ENCODE measurements around the gene MT1E. TPM values are rescaled to one million over a fixed set of nuclear protein-coding genes. Genes with fewer than 3 reads are reported as not detected.
"Not testable (repeated sequence)": the region's sequence is repeated elsewhere in the genome, so short reads cannot be mapped to it uniquely, and the experiment has no call there.

The MT1E gene
- total RNA-seq, result 100 to 1,000 TPM; 100 to 154 TPM

DNA sequence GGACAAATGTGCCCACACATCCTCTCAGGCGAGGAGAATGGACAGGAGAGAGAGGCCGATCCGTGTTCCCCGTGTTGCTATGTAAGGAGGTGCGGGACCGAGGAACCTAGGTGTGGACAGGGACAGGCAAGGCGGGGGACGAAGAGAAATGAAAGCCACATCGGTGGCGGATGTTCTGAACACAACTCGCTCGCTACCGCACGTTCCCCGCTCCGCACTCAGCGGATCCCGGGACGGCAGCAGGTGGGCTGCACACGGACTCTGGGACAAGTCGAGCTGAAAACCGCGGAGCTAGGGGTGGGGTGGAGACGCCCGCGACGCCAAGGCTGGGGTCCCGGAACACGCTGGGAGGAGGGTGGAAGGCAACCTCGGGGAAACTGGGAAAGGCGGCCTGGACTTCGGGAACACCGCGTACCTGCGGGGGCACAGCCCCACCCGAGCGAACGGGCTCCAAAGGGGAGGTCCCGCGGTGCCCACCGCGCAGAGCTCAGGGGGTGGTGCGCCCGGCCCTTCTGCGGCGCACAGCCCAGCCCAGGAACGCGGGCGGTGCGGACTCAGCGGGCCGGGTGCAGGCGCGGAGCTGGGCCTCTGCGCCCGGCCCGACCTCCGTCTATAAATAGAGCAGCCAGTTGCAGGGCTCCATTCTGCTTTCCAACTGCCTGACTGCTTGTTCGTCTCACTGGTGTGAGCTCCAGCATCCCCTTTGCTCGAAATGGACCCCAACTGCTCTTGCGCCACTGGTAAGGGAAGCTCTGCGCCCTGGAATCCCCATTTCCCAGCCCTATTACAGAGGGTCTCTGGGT, at the start of gene MT1E:
TSS of gene MT1E (plus strand) at position 642 of the 803 bp plus-strand sequence. CDS start at position 713, 71 bp downstream.
- POLR2A ChIA-PET, result interaction anchor here (0.7 to 1.3 kb wide), 3 partner anchors 15 to 51 kb away, joined by 3 to 5 read pairs (median 3); partner anchors contain the start of gene MT2A
- peak; percentile 76 for DNase-seq
- Mint-ChIP-seq H3K27me3 (peaks cover 21% of the 10 kb centered on the region), H3K4me3 (peak within 1 kb of the TSS; percentile 90), H3K9me3 (no peaks in the 10 kb centered on the region), H3K27ac (peak within 1 kb of the TSS; percentile 94), H3K4me1 (peaks cover 26% of the 10 kb centered on the region), H3K36me3 (ENCODE audit: low read depth) (no peaks in the 10 kb centered on the region)
- CTCF ChIA-PET, result interaction anchor here (0.8 to 3.3 kb wide), 6 partner anchors 11 to 79 kb away, joined by 3 to 11 read pairs (median 3); no protein-coding TSS in a partner anchor

- no peaks in the 10 kb centered on the region for H3K36me3 Mint-ChIP-seq (ENCODE audit: low read depth)
- H3K4me3 Mint-ChIP-seq, result no peak overlapping the region
- peaks cover 5% of the 10 kb centered on the region for H3K9me3 Mint-ChIP-seq
- POLR2A ChIA-PET, result no interaction called here
- peaks cover 13% of the 10 kb centered on the region for H3K27me3 Mint-ChIP-seq
- peaks cover 9% of the 10 kb centered on the region for H3K4me1 Mint-ChIP-seq
- DNase-seq, result peak; percentile 91
- H3K27ac Mint-ChIP-seq, result peak overlapping the region; percentile 78
- CTCF ChIA-PET, result interaction anchor here (0.6 to 4.1 kb wide), 24 partner anchors 10 to 240 kb away, joined by 3 to 41 read pairs (median 4); partner anchors contain the start of genes MT1G, MT2A and MT4
These were observed 48.8 kb upstream of the MT1E start for GRCh38 chr16:56576585-56577299.

DNA sequence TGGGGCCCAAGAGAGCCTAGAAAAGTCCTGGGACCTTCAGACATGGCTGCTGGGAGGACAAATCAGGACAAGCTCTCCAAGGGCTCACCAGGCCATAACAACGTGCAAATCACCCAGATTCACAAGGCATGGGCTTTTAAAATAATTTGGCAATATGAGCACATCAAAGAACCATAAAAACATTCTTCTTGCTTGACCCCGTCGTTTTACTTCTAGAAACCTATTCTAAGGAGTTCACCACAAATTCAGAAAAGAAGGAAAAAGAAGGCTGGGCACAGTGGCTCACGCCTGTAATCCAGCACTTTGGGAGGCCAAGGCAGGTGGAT, 48.3 kb upstream of the MT1E start:
- POLR2A ChIA-PET, result no interaction called here
- H3K27me3 Mint-ChIP-seq, result peaks cover 14% of the 10 kb centered on the region
- no peak overlapping the region for H3K4me3 Mint-ChIP-seq
- peak overlapping the region; percentile 78 for H3K27ac Mint-ChIP-seq
- H3K4me1 Mint-ChIP-seq, result peaks cover 9% of the 10 kb centered on the region
- H3K36me3 Mint-ChIP-seq (ENCODE audit: low read depth), result no peaks in the 10 kb centered on the region
- CTCF ChIA-PET, result interaction anchor here (0.5 to 4.1 kb wide), 21 partner anchors 9 to 598 kb away, joined by 3 to 41 read pairs (median 3); partner anchors contain the start of genes MT1G, MT2A and MT4
- DNase-seq, result no peak
- peaks cover 5% of the 10 kb centered on the region for H3K9me3 Mint-ChIP-seq

GRCh38 chr16:56580391-56581048, 45.1 kb upstream of the MT1E start:
- POLR2A ChIA-PET, result no interaction called here
- no peak for DNase-seq

DNA sequence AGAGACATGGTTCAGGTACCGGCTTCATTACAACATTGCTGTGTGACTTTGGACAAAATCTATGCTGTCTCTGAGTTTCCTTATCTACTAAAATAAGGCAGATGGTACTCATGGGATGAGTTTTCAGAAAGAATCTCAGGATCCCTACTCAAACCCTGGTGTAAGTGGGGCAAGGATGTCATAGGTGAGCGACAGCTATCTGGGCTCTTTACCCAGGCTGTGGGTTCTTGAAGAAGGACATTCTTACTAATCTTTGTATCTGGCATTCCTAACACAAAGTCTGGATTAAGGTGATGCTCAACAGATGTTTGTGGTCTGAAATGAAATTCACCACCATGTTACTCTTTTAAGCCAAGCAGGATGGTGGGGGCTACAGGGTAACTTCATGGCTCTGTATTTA, 42.7 kb upstream of the MT1E start:
- H3K9me3 Mint-ChIP-seq; H3K27ac Mint-ChIP-seq; H3K4me1 Mint-ChIP-seq; H3K36me3 Mint-ChIP-seq (ENCODE audit: low read depth); POLR2A ChIA-PET; DNase-seq; H3K4me3 Mint-ChIP-seq: not testable (repeated sequence)
- peaks cover 44% of the 10 kb centered on the region for H3K27me3 Mint-ChIP-seq
- CTCF ChIA-PET, result interaction anchor here (1.2 to 2.1 kb wide), 3 partner anchors 19 to 119 kb away, joined by 3 to 10 read pairs (median 3); partner anchors contain the start of gene MT1G

More at GRCh38 chr16:56580391-56581048, 45.1 kb upstream of the MT1E start:
- no peaks in the 10 kb centered on the region for H3K9me3 Mint-ChIP-seq
- no peak overlapping the region for H3K27ac Mint-ChIP-seq
- peaks cover 29% of the 10 kb centered on the region for H3K27me3 Mint-ChIP-seq
- CTCF ChIA-PET, result no interaction called here
- peaks cover 9% of the 10 kb centered on the region for H3K4me1 Mint-ChIP-seq
- H3K4me3 Mint-ChIP-seq, result no peak overlapping the region
- no peaks in the 10 kb centered on the region for H3K36me3 Mint-ChIP-seq (ENCODE audit: low read depth)

GRCh38 chr16:56583351-56584168, 42.0 kb upstream of the MT1E start:
- Mint-ChIP-seq H3K27ac (no peak overlapping the region), H3K9me3 (no peaks in the 10 kb centered on the region), H3K4me3 (no peak overlapping the region), H3K27me3 (peaks cover 47% of the 10 kb centered on the region), H3K4me1 (no peaks in the 10 kb centered on the region), H3K36me3 (ENCODE audit: low read depth) (no peaks in the 10 kb centered on the region)
- ChIA-PET CTCF (interaction anchor here (0.7 to 2.1 kb wide), 3 partner anchors 18 to 1147 kb away, joined by 3 to 10 read pairs (median 3); no protein-coding TSS in a partner anchor), POLR2A (no interaction called here)
- no peak for DNase-seq

- Mint-ChIP-seq H3K9me3 (no peaks in the 10 kb centered on the region), H3K27me3 (peaks cover 50% of the 10 kb centered on the region), H3K4me1 (peaks cover 4% of the 10 kb centered on the region), H3K4me3 (no peak overlapping the region), H3K36me3 (ENCODE audit: low read depth) (no peaks in the 10 kb centered on the region), H3K27ac (no peak overlapping the region)
- CTCF ChIA-PET, result no interaction called here
- POLR2A ChIA-PET, result no interaction called here
- DNase-seq, result no peak
These were observed 41.3 kb upstream of the MT1E start for GRCh38 chr16:56584276-56584675.

DNA sequence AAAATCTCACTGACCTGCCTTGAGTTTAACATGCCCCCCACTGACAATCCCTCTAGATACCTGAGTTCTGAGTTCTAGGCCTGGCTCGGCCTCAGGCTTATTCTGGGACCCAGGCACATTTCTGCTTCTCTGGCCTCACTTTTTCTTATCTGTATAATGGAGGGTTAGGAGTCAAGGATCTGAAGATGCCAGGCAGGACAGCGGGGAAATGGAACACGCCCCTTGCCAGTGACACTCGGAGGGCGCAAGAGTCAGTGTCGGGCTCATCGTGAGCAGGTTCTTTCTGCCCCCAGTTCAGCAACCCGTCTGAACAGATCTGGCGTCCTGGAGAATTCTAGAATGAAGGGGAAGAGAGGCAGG, 36.8 kb upstream of the MT1E start:
- H3K4me1 Mint-ChIP-seq, result peaks cover 14% of the 10 kb centered on the region
- no peaks in the 10 kb centered on the region for H3K36me3 Mint-ChIP-seq (ENCODE audit: low read depth)
- ChIA-PET CTCF (no interaction called here), POLR2A (no interaction called here)
- DNase-seq, result no peak
- peak overlapping the region; percentile 78 for H3K4me3 Mint-ChIP-seq
- H3K27me3 Mint-ChIP-seq, result peaks cover 52% of the 10 kb centered on the region
- peak overlapping the region; percentile 69 for H3K27ac Mint-ChIP-seq
- no peaks in the 10 kb centered on the region for H3K9me3 Mint-ChIP-seq

DNA sequence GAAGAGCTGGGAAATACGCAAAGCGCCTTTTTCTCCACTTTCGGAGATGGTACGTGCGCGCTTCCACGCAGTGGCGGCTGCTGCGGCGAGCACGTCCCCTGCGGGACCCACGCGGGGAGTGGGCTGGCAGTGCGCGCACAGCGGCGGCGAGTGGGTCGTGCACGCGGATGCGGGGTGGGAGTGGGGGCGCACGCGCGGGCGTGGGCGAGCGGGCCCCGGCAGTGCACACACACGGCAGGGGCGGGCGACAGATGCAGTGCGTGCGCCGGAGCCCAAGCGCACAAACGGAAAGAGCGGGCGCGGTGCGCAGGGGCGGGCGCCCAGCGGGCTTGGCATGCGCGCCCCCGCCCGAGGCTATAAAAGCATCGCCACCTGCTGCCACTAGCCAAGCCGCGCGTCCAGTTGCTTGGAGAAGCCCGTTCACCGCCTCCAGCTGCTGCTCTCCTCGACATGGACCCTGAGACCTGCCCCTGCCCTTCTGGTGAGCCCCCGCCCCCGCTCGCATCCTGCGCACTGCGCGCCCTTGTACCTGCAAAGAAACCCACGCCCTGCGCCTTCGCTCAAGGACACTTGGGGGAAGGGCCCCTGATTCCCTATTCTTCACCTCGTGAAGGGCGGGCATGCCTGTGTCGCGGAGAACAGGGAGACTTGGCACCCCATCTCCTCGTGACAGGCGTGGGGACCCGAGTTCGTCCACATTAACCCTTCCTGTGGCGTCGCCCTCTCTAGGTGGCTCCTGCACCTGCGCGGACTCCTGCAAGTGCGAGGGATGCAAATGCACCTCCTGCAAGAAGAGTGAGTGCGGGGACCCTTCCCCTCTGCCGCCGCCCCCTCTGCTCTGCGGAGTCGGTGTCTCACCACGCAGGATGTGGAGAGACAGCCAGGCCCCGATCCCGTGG, 36.2 kb upstream of the MT1E start, which contains the start of gene MT3:
TSS of gene MT3 (plus strand) at position 388 of the 899 bp plus-strand sequence. CDS start at position 451, 63 bp downstream.
- H3K27ac Mint-ChIP-seq, result peak within 1 kb of the TSS; percentile 69

DNA sequence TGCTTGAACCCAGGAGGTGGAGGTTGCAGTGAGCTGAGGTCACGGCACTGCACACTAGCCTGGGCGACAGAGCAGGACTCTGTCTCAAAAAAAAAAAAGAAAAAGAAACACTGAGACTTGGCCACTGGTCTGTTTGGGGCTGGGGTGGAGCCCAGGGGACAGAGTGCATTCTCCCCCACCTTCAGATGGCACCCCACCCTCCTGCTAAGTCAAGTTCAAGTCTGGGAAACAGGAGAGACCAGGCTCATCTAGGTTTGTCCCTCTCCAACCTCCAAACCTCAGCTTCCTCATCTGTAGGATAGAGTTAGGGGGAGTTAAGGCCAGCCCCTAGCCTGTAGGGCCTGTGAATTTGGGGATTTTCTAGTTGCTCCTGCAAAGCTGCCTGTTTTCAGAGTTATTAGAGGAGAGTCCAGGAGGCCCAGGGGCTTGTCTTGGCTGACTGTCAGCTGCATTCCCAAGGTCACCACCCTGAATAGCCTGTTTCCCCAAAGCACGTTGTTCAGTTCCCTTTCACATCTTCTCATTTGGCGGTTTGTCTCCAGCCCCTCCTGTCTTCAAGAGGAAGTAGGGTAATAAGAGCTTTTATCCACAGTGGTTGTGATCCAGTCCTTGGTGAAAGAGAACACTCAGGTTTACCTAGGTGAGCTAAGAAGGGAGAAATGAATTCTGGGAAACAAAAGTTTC, 34.1 kb upstream of the MT1E start:
- Mint-ChIP-seq H3K4me3 (no peak overlapping the region), H3K27me3 (peaks cover 43% of the 10 kb centered on the region), H3K36me3 (ENCODE audit: low read depth) (no peaks in the 10 kb centered on the region), H3K4me1 (peaks cover 14% of the 10 kb centered on the region), H3K27ac (no peak overlapping the region), H3K9me3 (no peaks in the 10 kb centered on the region)
- no peak for DNase-seq
- ChIA-PET CTCF (interaction anchor here (1.0 to 1.8 kb wide), 9 partner anchors 9 to 110 kb away, joined by 3 to 9 read pairs (median 5); no protein-coding TSS in a partner anchor), POLR2A (no interaction called here)

More for the DNA sequence above, 36.2 kb upstream of the MT1E start, which contains the start of gene MT3:
- H3K36me3 Mint-ChIP-seq (ENCODE audit: low read depth), result no peaks in the 10 kb centered on the region
- H3K4me3 Mint-ChIP-seq, result peak within 1 kb of the TSS; percentile 78
- ChIA-PET CTCF (no interaction called here), POLR2A (no interaction called here)
- peak; percentile 28 for DNase-seq
- no peaks in the 10 kb centered on the region for H3K9me3 Mint-ChIP-seq
- peaks cover 49% of the 10 kb centered on the region for H3K27me3 Mint-ChIP-seq
- H3K4me1 Mint-ChIP-seq, result peaks cover 14% of the 10 kb centered on the region
